HEK293 (cell line): ENCODE results near the gene SMTN.

ENCODE experiments used
- CTCF ChIA-PET: fragments of 350-600 bp; formaldehyde crosslinking; extraction: SDS; loops from one replicate; lab custom pipeline; 2021; ENCODE audit warnings: antibody characterized with exemption; lab: Yijun Ruan, JAX
- POLR2A ChIA-PET: fragments of 300-600 bp; formaldehyde crosslinking; extraction: SDS; loops from one replicate; lab custom pipeline; 2020; ENCODE audit warnings: antibody characterized with exemption, inconsistent platforms; lab: Yijun Ruan, JAX
- H3K27ac ChIP-seq: fragments of 200-500 bp; sonication (Bioruptor generic); 2 replicates; pipeline ENCODE4 v1.5.1; 2014; ENCODE audit warnings: low read depth, low read length, control low read depth, inconsistent platforms; ENCODE audit errors: extremely low read depth
- H3K36me3 ChIP-seq, 2 experiments: fragments of 200-500 bp in 1 of 2; sonication (Bioruptor generic) in 1 of 2; 1 replicate in 1 of 2; 2 replicates in 1 of 2; pipeline ENCODE4 v1.5.1; 2014 to 2017; ENCODE audit warnings: inconsistent platforms in 2 of 2, low read length in 2 of 2; ENCODE audit not compliant: control insufficient read depth in 2 of 2, insufficient read depth in 1 of 2
- H3K4me1 ChIP-seq: fragments of 200-500 bp; sonication (Bioruptor generic); 2 replicates; pipeline ENCODE4 v1.5.1; 2014; ENCODE audit warnings: mild to moderate bottlenecking, low read length, inconsistent platforms; ENCODE audit not compliant: control insufficient read depth, insufficient read depth
- H3K4me3 ChIP-seq: 2 replicates; pipeline ENCODE4 v1.5.1; 2011; ENCODE audit warnings: low read depth, mild to moderate bottlenecking, control low read depth, low read length, moderate library complexity
- H3K9me3 ChIP-seq: fragments of 200-500 bp; sonication (Bioruptor generic); 2 replicates; pipeline ENCODE4 v1.5.1; 2014; ENCODE audit warnings: low read depth, low read length, inconsistent platforms; ENCODE audit not compliant: control insufficient read depth, insufficient read depth
- GLIS1 ChIP-seq: fragments of 450-650 bp; formaldehyde crosslinking; IDR thresholded peaks from 2 replicates; pipeline ENCODE4 v1.5.1; 2016; ENCODE audit warnings: missing biosample characterization, missing genetic modification characterization
- SP2 ChIP-seq: fragments of 450-650 bp; formaldehyde crosslinking; IDR thresholded peaks from 2 replicates; pipeline ENCODE4 v1.5.1; 2016; ENCODE audit warnings: missing biosample characterization, missing genetic modification characterization
- ZFP69B ChIP-seq: fragments of 450-650 bp; formaldehyde crosslinking; IDR thresholded peaks from 2 replicates; pipeline ENCODE4 v1.5.1; 2016; ENCODE audit warnings: missing biosample characterization, missing genetic modification characterization
- ZNF341 ChIP-seq: fragments of 450-650 bp; formaldehyde crosslinking; IDR thresholded peaks from 2 replicates; pipeline ENCODE4; 2016; ENCODE audit warnings: low read depth, missing biosample characterization, missing genetic modification characterization
- ZNF518A ChIP-seq: fragments of 450-650 bp; formaldehyde crosslinking; conservative IDR thresholded peaks from 2 replicates; pipeline ENCODE4 v1.5.1; 2016; ENCODE audit warnings: low read depth, missing biosample characterization, missing genetic modification characterization
- ZNF529 ChIP-seq: fragments of 450-650 bp; formaldehyde crosslinking; IDR thresholded peaks from 2 replicates; pipeline ENCODE4 v1.5.1; 2017; ENCODE audit warnings: missing genetic modification characterization, missing biosample characterization; ENCODE audit not compliant: insufficient replicate concordance
- ZNF571 ChIP-seq: fragments of 450-650 bp; formaldehyde crosslinking; IDR thresholded peaks from 2 replicates; pipeline ENCODE4 v1.5.0; 2017; ENCODE audit warnings: missing biosample characterization, missing genetic modification characterization
- ZNF692 ChIP-seq: fragments of 450-650 bp; formaldehyde crosslinking; IDR thresholded peaks from 2 replicates; pipeline ENCODE4 v1.5.1; 2016; ENCODE audit warnings: missing biosample characterization, missing genetic modification characterization
- ZNF776 ChIP-seq: fragments of 450-650 bp; formaldehyde crosslinking; IDR thresholded peaks from 2 replicates; pipeline ENCODE4 v1.5.0; 2017; ENCODE audit warnings: missing biosample characterization, missing genetic modification characterization, borderline replicate concordance
- ZSCAN18 ChIP-seq: fragments of 450-650 bp; formaldehyde crosslinking; IDR thresholded peaks from 2 replicates; pipeline ENCODE4 v1.5.1; 2016; ENCODE audit warnings: missing biosample characterization, missing genetic modification characterization
- TF ChIP-seq, protein P1 (sequence below): fragments of 450-650 bp; formaldehyde crosslinking; IDR thresholded peaks from 2 replicates; pipeline ENCODE4 v1.5.1; 2016; ENCODE audit warnings: missing biosample characterization, missing genetic modification characterization

The SMTN gene

DNA sequence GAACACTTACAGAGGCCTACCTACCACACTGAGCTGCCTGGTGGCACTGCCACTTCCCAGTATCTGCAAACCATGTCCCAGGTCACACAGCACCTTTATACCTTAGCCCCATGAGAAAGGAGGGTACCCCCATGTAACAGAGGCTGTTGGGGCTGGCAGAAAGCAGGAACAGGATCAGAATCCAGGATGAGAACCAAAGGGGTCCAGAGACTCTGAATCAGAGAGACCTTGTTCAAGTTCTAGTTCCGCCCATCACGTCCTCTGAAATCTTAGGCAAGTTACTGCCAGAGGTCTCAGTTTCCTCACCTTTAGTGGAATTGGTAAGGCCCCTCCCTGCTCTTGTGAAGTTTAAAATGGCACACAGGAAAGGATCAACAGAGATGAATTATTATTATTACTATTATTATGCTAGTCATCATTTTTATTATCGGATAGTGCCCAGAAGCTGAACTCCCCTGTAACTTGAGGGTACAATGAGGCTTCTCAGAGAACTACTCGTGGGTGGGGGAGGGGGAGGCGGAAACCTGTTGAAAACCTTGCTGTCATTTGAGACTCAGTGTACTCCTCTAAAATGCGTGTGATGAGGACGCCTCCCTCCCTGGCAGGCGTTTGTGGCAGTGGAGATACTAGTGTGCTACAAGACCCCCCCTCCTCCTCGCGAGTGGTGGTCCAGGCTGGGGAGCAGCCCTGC is 17.0 kb downstream of the SMTN start (continued):
- TF ChIP-seq ZNF529 (tag by site-specific recombination) (no peak), ZNF571 (tag by site-specific recombination) (no peak), ZSCAN18 (tag by site-specific recombination) (no peak), ZNF341 (tag by site-specific recombination) (no peak), SP2 (tag by site-specific recombination) (no peak)
- TF ChIP-seq, protein P1, sequence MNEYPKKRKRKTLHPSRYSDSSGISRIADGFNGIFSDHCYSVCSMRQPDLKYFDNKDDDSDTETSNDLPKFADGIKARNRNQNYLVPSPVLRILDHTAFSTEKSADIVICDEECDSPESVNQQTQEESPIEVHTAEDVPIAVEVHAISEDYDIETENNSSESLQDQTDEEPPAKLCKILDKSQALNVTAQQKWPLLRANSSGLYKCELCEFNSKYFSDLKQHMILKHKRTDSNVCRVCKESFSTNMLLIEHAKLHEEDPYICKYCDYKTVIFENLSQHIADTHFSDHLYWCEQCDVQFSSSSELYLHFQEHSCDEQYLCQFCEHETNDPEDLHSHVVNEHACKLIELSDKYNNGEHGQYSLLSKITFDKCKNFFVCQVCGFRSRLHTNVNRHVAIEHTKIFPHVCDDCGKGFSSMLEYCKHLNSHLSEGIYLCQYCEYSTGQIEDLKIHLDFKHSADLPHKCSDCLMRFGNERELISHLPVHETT (tag by site-specific recombination) = no peak
- TF ChIP-seq, all 188 proteins: peak for 3

DNA sequence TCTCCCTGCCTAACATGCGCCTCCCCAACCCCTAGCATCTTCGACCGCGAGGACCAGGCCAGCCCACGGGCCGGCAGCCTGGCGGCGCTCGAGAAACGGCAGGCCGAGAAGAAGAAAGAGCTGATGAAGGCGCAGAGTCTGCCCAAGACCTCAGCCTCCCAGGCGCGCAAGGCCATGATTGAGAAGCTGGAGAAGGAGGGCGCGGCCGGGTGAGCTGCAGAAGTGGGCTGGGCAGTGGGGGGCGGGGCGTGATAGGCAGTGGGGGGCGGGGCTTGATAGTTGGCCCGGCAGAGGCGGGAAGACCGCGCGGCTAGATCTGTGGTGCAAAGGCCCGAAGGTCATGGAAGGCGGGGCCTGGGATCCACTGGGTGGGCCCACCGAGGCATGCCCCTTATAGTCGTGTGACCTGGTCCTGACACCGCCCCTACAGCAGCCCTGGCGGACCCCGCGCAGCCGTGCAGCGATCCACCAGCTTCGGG is 17.6 kb downstream of the SMTN start:
- Histone ChIP-seq H3K4me1 (no peaks in the 10 kb centered on the region), H3K36me3 (peaks cover 0 to 52% of the 10 kb centered on the region in 2 experiments; a peak in 2 of 3 replicates), H3K4me3 (no peak overlapping the region), H3K27ac (no peak overlapping the region), H3K9me3 (no peaks in the 10 kb centered on the region)
- no peak for TF ChIP-seq ZNF776 (tag by site-specific recombination)
- peak; percentile 43; the same call in 1 of the 2 replicates for TF ChIP-seq ZFP69B (tag by site-specific recombination)
- TF ChIP-seq ZNF692 (tag by site-specific recombination) = 0 out of 2 replicates have a peak, but pooled peaks have one; percentile 22
- ChIA-PET CTCF (interaction anchor here (0.7 to 1.6 kb wide), 2 partner anchors 9 to 193 kb away, joined by 3 to 6 read pairs; partner anchors contain the start of gene SELENOM), POLR2A (interaction anchor here (1.1 kb wide), 1 partner anchor 18 kb away, joined by 6 read pairs; the partner anchor contains the start of gene SMTN)

DNA sequence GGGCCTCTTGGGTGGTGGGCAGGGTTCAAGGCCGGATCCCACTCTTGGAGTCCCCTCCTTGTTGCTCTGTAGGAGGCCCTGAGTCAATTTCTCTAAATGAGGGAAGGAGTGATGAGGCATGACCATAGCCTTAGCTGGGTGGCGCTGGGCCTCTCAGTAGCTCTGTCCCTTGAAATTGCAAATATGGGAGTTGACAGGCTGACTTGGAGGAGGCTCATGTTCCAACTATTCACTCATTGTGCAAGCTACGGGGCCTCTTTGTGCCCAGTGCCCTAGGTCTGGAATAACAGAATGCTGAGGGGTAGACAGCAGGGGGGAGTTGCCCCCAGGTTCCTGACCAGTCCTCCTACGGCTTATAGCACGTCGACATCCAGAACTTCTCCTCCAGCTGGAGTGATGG is 18.3 kb downstream of the SMTN start:
- no peak overlapping the region for H3K27ac ChIP-seq
- ChIA-PET CTCF (interaction anchor here (0.6 to 1.6 kb wide), 3 partner anchors 9 to 653 kb away, joined by 3 to 6 read pairs (median 3); partner anchors contain the start of gene SELENOM), POLR2A (interaction anchor here (0.6 to 1.1 kb wide), 2 partner anchors 10 to 18 kb away, joined by 3 to 6 read pairs; partner anchors contain the start of gene SMTN)
- peak; percentile 16; the same call in 1 of the 2 replicates for TF ChIP-seq GLIS1 (tag by site-specific recombination)
- no peak for TF ChIP-seq ZNF518A (tag by site-specific recombination)
- no peaks in the 10 kb centered on the region for H3K4me1 ChIP-seq
- H3K4me3 ChIP-seq = no peak overlapping the region
- no peaks in the 10 kb centered on the region for H3K9me3 ChIP-seq
- peaks cover 0 to 56% of the 10 kb centered on the region in 2 experiments; a peak in 2 of 3 replicates for H3K36me3 ChIP-seq
